HepG2 (cell line): ENCODE data around the gene PDSS2. TPM values are rescaled to one million over a fixed set of nuclear protein-coding genes. Genes with fewer than 3 reads are reported as not detected.
A peak's percentile ranks its signal among the peaks of the same experiment; 100 is the strongest.

Source experiments
- ATAC-seq: fragments of 200-7000 bp; cut with Tn5 transposase; 3 replicates; pipeline ENCODE4 v1.9.1; 2020; ENCODE audit warnings: mild to moderate bottlenecking, moderate library complexity
- BruUV-seq: library from RNA; stranded (reverse); fragments of 400-500 nt; replicated peaks from 2 replicates; lab custom pipeline; 2021; lab: Mats Ljungman, UMichigan
- CTCF ChIA-PET: fragments of 300-600 bp; formaldehyde crosslinking; extraction: SDS; loops from one replicate; lab custom pipeline; 2021; ENCODE audit warnings: low total read pairs, inconsistent platforms, low intra/inter-chr PET ratio; lab: Yijun Ruan, JAX
- POLR2A ChIA-PET: fragments of 350-600 bp; sonication (Branson Sonifier 250); formaldehyde crosslinking; loops from one replicate; lab custom pipeline; 2020; ENCODE audit warnings: antibody characterized with exemption, inconsistent platforms; lab: Yijun Ruan, JAX
- DNase-seq: peaks from one replicate; pipeline ENCODE4 v3.0.0-alpha.2; 2015; ENCODE audit warnings: low spot score
- FAIRE-seq: peaks from 3 replicates; lab custom pipeline; 2011; peaks lifted over from hg19 to GRCh38; lab: Jason Lieb, UNC
- H2AFZ ChIP-seq: one replicate; pipeline ENCODE4 v1.6.1; 2011; ENCODE audit warnings: low read length, inconsistent platforms
- H3K27ac ChIP-seq: fragments of 300-600 bp; 3 replicates; pipeline ENCODE4 v1.8.0; 2011; ENCODE audit warnings: mixed run types, mild to moderate bottlenecking, mixed read lengths, low read length, inconsistent platforms; ENCODE audit not compliant: insufficient read depth; ENCODE audit errors: extremely low read length
- H3K27me3 ChIP-seq, 2 experiments: fragments of 200-600 bp in 1 of 2; 2 replicates in 1 of 2; 3 replicates in 1 of 2; pipeline versions ENCODE4 v1.6.0 to v1.8.0; 2011; ENCODE audit warnings: low read length in 2 of 2, mild to moderate bottlenecking in 2 of 2, moderate library complexity in 2 of 2, inconsistent platforms in 1 of 2; ENCODE audit not compliant: insufficient read depth in 2 of 2, control insufficient read depth in 1 of 2
- H3K36me3 ChIP-seq, 2 experiments: fragments of 200-600 bp in 1 of 2; replicated peaks in 1 of 2; 2 replicates in 1 of 2; 3 replicates in 1 of 2; pipeline versions ENCODE4 v1.5.1 to v1.8.0; 2011; ENCODE audit warnings: low read length in 2 of 2, inconsistent platforms in 1 of 2; ENCODE audit not compliant: insufficient read depth in 2 of 2, control insufficient read depth in 1 of 2
- H3K4me1 ChIP-seq: 2 replicates; pipeline ENCODE4 v1.5.1; 2012; ENCODE audit warnings: low read length, inconsistent platforms; ENCODE audit not compliant: insufficient read depth
- H3K4me2 ChIP-seq: 2 replicates; pipeline ENCODE4 v1.6.0; 2011; ENCODE audit warnings: low read depth, low read length, inconsistent platforms
- H3K4me3 ChIP-seq, 3 experiments: fragments of 200-600 bp in 1 of 3; sonication (generic), shearing (Covaris generic) in 1 of 3; replicated peaks in 1 of 3; 2 replicates each; pipeline ENCODE4 v1.5.1; 2011 to 2016; ENCODE audit warnings: low read length in 3 of 3, inconsistent platforms in 2 of 3, low read depth in 2 of 3, mild to moderate bottlenecking in 2 of 3, control low read depth in 1 of 3, mixed read lengths in 1 of 3; ENCODE audit not compliant: insufficient read depth in 1 of 3
- H3K79me2 ChIP-seq: one replicate; pipeline ENCODE4 v1.6.1; 2011; ENCODE audit warnings: low read length, inconsistent platforms; ENCODE audit not compliant: insufficient read depth
- H3K9ac ChIP-seq: 2 replicates; pipeline ENCODE4 v1.6.0; 2011; ENCODE audit warnings: mild to moderate bottlenecking, low read depth, low read length, inconsistent platforms; ENCODE audit not compliant: insufficient read depth
- H3K9me3 ChIP-seq: 2 replicates; pipeline ENCODE4 v1.5.1; 2012; ENCODE audit warnings: mild to moderate bottlenecking, low read length
- H4K20me1 ChIP-seq: 2 replicates; pipeline ENCODE4 v1.6.0; 2011; ENCODE audit warnings: inconsistent platforms, mild to moderate bottlenecking, low read length, moderate library complexity; ENCODE audit not compliant: insufficient read depth
- CTCF ChIP-seq: sonication (generic); formaldehyde crosslinking; IDR thresholded peaks from 2 replicates; pipeline ENCODE4 v1.5.0; 2020; ENCODE audit warnings: mild to moderate bottlenecking, missing genetic modification reagents, moderate library complexity
- SMC3 ChIP-seq: IDR thresholded peaks from 2 replicates; pipeline ENCODE4 v1.6.1; 2011; ENCODE audit warnings: low read length, improper control_type of control experiment
- STAG1 ChIP-seq: sonication (generic); formaldehyde crosslinking; IDR thresholded peaks from 2 replicates; pipeline ENCODE4 v1.4.0; 2020; ENCODE audit warnings: missing genetic modification reagents
- ZNF550 ChIP-seq: sonication (generic); formaldehyde crosslinking; IDR thresholded peaks from 2 replicates; pipeline ENCODE4 v1.4.0; 2020; ENCODE audit warnings: mild to moderate bottlenecking, missing genetic modification reagents, borderline replicate concordance
- WGBS: methylation state at CpG from one replicate; pipeline ENCODE4 v1.1.6; 2017; ENCODE audit warnings: low lambda C conversion rate; 5-methylcytosine and 5-hydroxymethylcytosine counted together
- in situ Hi-C: cut with HindIII; loops from 2 replicates; pipeline ENCODE4 v1.10.0; 2017; ENCODE audit warnings: low pct_unique_long_range_greater_than_20kb; ENCODE audit not compliant: extremely low pct_ligation_motif_present
- intact Hi-C: fragments of 100-400 bp; cut with micrococcal nuclease; formaldehyde crosslinking; loops from one replicate; pipeline ENCODE4 v1.10.0; 2022; ENCODE audit not compliant: unreplicated experiment
- polyA plus RNA-seq, 8 experiments: library from polyadenylated mRNA; depleted of rRNA in 3 of 8; stranded (reverse) in 7 of 8; unstranded in 1 of 8; fragments of >200 nt; fragmentation: Illumina TruSeq in 4 of 8; extraction: Trizol in 4 of 8; gene quantifications; 2 replicates each; pipeline versions ENCODE4 v1.2.1 to v1.2.3, GENCODE V29; 2011 to 2016; ENCODE audit warnings: low read depth in 4 of 8, missing spikeins in 1 of 8, mixed read lengths in 1 of 8; ENCODE audit not compliant: insufficient read depth in 1 of 8
- total RNA-seq, 5 experiments: library from RNA; depleted of rRNA; stranded (reverse); fragments of >200 nt; fragmentation: Illumina TruSeq; extraction: Trizol; gene quantifications; 2 replicates each; pipeline ENCODE4 v1.2.3, GENCODE V29; 2016; ENCODE audit warnings: low read depth in 1 of 5
- TF ChIP-seq, protein P1 (sequence below), 2 experiments: sonication (generic) in 1 of 2; formaldehyde crosslinking in 1 of 2; IDR thresholded peaks; 2 replicates each; pipeline versions ENCODE4 v1.4.0 to v1.6.1; 2018 to 2020; ENCODE audit warnings: missing genetic modification reagents in 2 of 2, borderline replicate concordance in 1 of 2, low read depth in 1 of 2, mild to moderate bottlenecking in 1 of 2, missing biosample characterization in 1 of 2

PDSS2 gene
- total and polyA plus RNA-seq, 2 of the 13 experiments (the other 11 are each of a cell fraction or from before 2014, with no cell fraction given): 16.2 to 17.0 TPM

- TF ChIP-seq STAG1 (CRISPR knock-in tag) (peak; percentile 61), CTCF (CRISPR knock-in tag) (peak; percentile 45), ZNF550 (CRISPR knock-in tag) (no peak), SMC3 (peak; percentile 20; the same call in 1 of the 2 replicates)
- TF ChIP-seq, protein P1, sequence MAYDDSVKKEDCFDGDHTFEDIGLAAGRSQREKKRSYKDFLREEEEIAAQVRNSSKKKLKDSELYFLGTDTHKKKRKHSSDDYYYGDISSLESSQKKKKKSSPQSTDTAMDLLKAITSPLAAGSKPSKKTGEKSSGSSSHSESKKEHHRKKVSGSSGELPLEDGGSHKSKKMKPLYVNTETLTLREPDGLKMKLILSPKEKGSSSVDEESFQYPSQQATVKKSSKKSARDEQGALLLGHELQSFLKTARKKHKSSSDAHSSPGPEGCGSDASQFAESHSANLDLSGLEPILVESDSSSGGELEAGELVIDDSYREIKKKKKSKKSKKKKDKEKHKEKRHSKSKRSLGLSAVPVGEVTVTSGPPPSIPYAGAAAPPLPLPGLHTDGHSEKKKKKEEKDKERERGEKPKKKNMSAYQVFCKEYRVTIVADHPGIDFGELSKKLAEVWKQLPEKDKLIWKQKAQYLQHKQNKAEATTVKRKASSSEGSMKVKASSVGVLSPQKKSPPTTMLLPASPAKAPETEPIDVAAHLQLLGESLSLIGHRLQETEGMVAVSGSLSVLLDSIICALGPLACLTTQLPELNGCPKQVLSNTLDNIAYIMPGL (CRISPR knock-in tag; IDR thresholded peaks at IDR 0.05; ENCODE audit: borderline replicate concordance in 1 of 2, low read depth in 1 of 2): no peak
- CTCF ChIA-PET: no interaction called here
Observed at GRCh38 chr6:107418118-107418517, 41.2 kb downstream of the PDSS2 start.

More at GRCh38 chr6:107418118-107418517, 41.2 kb downstream of the PDSS2 start:
- FAIRE-seq (peak; percentile 64), ATAC-seq (peak; percentile 77), DNase-seq (peak; percentile 11)
- Histone ChIP-seq H3K4me2 (no peak overlapping the region), H4K20me1 (0 out of 2 replicates have a peak, but pooled peaks cover 2% of the 10 kb centered on the region), H3K9me3 (no peaks in the 10 kb centered on the region), H3K4me1 (peaks cover 7% of the 10 kb centered on the region), H3K36me3 (no peaks in the 10 kb centered on the region), H3K79me2 (peaks cover 6% of the 10 kb centered on the region), H3K9ac (no peak overlapping the region), H3K27me3 (no peaks in the 10 kb centered on the region; a peak in 1 of 5 replicates), H3K4me3 (no peak overlapping the region), H3K27ac (no peak overlapping the region), H2AFZ (no peak overlapping the region)
- in situ Hi-C loops (no loop called here), intact Hi-C loops (loop anchor here (1.0 kb wide), 1 partner anchor 100 kb away; no protein-coding TSS in a partner anchor)
- no TSS peak for BruUV-seq
- POLR2A ChIA-PET: no interaction called here
- WGBS: 88% methylated on average over 1 of the region's 1 CpG
